Endothelial cell of umbilical vein (primary cell): Measurements from ENCODE around the gene TXNL4A.

Experiments
- EZH2 ChIP-seq: IDR thresholded peaks from 2 replicates; pipeline ENCODE4 v1.6.1; 2012; ENCODE audit warnings: borderline replicate concordance, low read depth, mild to moderate bottlenecking, moderate library complexity, low read length, inconsistent platforms; ENCODE audit not compliant: severe bottlenecking
- FOS ChIP-seq: IDR thresholded peaks from 2 replicates; pipeline ENCODE4 v1.6.1; 2011; ENCODE audit warnings: mild to moderate bottlenecking, low read length, moderate library complexity, borderline replicate concordance; ENCODE audit not compliant: insufficient read depth
- GATA2 ChIP-seq: IDR thresholded peaks from 2 replicates; pipeline ENCODE4 v1.7.0; 2011; ENCODE audit warnings: low read depth, mild to moderate bottlenecking, moderate library complexity, mixed read lengths, low read length; ENCODE audit not compliant: insufficient read length, insufficient read depth
- JUN ChIP-seq: IDR thresholded peaks from 2 replicates; pipeline ENCODE4 v1.6.1; 2011; ENCODE audit warnings: borderline replicate concordance, low read depth; ENCODE audit not compliant: insufficient read length, insufficient read depth
- POLR2A ChIP-seq: IDR thresholded peaks from 2 replicates; pipeline ENCODE4 v1.6.1; 2012; ENCODE audit warnings: low read depth, mild to moderate bottlenecking, control low read depth, low read length
- TF ChIP-seq, protein P1 (sequence below), 2 donors: IDR thresholded peaks; 1 replicate in 1 of 2; 2 replicates in 1 of 2; pipeline ENCODE4 v1.5.1; 2011; ENCODE audit warnings: low read length in 2 of 2, mild to moderate bottlenecking in 2 of 2, moderate library complexity in 2 of 2, control low read depth in 1 of 2, inconsistent platforms in 1 of 2, low read depth in 1 of 2; ENCODE audit not compliant: insufficient read depth in 1 of 2; ENCODE audit errors: extremely low read depth in 1 of 2

DNA sequence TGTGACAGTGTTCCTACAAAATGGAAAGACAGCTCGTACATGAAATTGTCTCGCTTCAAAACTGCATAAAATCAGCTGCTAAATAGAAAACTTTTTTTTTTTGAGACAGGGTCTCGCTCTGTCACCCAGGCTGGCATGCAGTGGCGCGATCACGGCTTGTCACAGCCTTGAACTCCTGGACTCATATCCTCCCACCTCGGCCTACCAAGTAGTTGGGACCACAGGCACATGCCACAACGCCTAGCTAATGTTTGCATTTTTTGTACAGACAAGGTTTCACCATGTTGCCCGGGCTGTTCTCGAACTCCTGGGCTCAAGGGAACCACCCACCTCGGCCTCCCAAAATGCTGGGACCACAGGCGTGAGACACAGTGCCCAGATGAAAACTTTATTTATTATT is 3.2 kb downstream of the TXNL4A start:
- TF ChIP-seq, protein P1, sequence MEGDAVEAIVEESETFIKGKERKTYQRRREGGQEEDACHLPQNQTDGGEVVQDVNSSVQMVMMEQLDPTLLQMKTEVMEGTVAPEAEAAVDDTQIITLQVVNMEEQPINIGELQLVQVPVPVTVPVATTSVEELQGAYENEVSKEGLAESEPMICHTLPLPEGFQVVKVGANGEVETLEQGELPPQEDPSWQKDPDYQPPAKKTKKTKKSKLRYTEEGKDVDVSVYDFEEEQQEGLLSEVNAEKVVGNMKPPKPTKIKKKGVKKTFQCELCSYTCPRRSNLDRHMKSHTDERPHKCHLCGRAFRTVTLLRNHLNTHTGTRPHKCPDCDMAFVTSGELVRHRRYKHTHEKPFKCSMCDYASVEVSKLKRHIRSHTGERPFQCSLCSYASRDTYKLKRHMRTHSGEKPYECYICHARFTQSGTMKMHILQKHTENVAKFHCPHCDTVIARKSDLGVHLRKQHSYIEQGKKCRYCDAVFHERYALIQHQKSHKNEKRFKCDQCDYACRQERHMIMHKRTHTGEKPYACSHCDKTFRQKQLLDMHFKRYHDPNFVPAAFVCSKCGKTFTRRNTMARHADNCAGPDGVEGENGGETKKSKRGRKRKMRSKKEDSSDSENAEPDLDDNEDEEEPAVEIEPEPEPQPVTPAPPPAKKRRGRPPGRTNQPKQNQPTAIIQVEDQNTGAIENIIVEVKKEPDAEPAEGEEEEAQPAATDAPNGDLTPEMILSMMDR (IDR thresholded peaks at IDR 0.05; ENCODE audit: extremely low read depth in 1 of 2, insufficient read depth in 1 of 2, low read depth in 1 of 2, low read length in 2 of 2), result no peak
- TF ChIP-seq JUN (no peak), POLR2A (no peak), EZH2 (no peak), GATA2 (no peak), FOS (no peak)
